ENCODE measurements around the gene PLA2G4A.

The PLA2G4A gene

DNA sequence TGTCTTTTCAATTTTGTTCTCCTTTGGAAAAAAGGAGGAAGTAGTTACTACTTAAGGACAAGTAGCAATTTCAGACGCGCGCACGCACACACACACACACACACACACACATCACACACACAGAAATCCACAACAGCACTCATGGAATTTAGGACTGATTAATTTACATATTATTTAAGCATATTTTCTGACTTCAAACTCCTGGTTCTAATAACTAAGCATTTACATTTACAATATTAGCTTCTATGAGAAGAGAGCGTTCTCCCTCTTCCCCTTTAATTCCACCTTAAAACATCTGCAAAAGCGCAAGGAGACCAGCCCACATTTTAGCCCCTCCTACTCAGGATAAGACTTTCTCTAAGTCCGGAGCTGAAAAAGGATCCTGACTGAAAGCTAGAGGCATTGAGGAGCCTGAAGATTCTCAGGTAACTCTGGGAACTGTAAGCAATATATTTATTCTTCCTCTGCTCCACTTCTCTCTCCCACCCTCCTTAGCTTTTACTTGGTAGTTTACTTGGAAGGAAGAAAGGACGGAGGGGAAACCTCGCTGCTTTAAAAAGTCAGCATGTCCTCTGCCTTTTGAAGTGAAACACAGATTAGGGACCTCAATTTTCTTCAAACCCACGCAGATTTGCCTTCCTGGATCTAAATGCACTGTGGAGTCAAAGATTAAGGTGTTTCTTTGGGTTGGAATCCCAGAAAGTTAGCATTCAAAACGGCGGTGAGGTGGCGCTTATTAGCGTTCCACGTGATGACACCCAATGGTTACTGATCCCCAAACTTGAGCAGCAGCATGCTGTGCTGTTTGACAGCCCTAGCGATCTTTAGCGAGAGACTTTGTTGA lies at the start of gene PLA2G4A:
PLA2G4A (plus strand) TSS at position 339 of the 844 bp plus-strand sequence. CDS start 25,406 bp downstream, outside the sequence.
- no peak for DNase-seq

DNA sequence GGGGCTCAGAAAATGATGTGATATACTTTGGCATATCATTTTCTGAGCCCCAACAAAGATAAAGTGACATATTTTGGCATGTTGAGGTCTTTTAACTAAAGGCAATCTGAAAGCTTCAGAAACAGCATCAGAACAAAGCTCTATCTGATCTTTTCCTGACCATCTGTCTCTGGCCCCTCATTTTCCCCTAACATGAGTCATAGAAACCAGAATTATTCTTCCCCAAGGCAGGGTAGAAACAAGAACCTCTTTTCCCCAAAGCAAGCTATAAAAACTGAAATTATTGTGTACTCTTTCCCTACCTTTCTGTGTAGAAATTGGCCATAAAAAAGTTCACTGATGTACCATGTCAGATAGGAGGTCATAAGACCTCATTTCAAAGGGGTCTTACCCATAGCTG lies 48.7 kb upstream of the PLA2G4A start:
- DNase-seq: no peak

DNA sequence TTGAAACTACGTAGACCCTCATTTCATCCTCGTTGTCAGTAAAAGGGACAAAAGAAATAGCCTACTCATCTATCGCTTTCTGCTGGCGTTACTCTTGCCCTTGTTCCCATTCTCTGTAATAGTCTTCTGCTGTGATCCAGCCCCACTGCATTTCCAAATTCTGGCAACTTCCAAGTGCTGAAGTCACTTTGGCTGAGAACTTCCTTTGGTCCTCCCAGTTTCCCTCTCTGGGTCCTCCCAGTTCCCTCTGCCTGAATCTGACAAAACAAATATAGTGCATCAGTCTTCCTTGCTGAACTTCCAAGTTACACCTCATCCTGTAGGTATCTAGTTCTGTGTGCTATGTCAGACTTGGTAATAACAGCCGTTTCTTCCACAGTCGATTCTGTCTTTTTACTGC lies 47.0 kb upstream of the PLA2G4A start:
- DNase-seq: no peak

DNA sequence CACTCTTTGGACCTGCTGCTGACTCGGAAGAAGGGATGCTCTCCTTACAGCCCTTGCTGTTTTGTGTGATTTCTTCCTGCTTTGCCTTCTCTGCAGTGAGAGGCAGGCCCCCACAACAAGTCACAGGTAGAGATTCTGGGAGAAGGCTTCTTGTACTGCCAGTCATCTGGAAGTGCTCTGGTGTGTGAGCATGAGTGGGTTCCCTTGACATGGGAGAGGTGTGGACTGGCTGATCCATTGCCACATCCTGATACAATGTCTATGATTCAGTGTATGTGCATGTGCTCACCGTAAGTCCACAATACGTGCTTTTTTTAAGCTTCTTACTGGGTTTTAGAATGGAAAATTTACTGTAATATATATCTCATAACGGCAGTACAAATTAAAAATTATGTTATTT lies 46.0 kb upstream of the PLA2G4A start:
- DNase-seq: no peak

DNA sequence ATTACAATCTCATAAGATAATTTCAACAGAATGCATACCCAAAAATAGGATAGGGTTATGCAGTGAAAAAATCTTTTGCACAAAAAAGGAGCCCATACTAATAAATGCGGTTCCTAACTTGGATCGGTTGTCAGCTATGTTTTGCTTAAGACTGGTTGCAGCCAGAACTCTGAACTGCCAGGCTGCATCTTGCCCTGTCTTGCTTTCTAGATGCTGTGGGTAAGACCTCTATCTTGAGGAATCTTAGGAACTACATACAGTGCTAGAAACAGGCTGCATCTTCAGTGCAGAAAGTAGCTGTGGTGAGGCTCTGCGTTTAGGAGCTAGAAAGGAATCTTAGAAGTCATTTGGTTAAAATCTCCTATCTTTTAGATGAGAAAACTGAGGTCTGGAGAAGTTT lies 45.6 kb upstream of the PLA2G4A start:
- DNase-seq: no peak

DNA sequence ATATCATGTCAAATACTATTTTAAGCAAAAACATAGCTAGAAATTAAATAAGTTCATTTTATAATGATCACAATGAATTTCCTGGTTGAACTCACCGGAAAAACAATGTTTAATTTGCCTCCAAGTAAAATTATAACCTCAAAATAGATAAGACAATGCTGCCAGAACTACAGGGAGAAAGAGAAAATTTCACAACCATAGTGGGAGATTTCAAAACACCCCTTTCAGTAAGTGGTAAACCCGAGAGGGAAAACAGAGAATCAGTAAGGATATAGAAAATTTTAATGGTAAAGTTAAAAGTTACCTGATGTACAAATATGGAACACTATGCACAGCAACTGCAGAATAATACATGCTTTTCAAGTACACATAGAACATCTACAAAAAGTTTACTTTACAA lies 43.2 kb upstream of the PLA2G4A start:
- DNase-seq: no peak

DNA sequence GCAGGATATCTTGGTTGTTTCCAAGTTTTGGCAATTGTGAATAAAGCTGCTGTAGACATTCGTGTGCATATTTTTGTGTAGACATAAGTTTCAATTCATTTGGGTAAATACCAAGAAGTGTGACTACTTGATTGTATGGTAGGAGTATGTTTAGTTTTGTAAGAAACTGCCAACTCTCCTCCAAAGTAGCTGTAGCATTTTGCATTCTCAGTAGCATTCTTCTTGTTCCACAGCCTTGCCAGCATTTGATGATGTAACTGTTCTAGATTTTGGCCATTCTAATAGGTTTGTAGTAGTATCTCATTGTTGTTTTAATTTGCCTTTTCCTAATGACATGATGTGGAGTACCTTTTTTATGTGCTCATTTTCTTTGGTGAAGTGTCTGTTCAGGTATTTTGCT lies 38.6 kb upstream of the PLA2G4A start:
- DNase-seq: no peak

DNA sequence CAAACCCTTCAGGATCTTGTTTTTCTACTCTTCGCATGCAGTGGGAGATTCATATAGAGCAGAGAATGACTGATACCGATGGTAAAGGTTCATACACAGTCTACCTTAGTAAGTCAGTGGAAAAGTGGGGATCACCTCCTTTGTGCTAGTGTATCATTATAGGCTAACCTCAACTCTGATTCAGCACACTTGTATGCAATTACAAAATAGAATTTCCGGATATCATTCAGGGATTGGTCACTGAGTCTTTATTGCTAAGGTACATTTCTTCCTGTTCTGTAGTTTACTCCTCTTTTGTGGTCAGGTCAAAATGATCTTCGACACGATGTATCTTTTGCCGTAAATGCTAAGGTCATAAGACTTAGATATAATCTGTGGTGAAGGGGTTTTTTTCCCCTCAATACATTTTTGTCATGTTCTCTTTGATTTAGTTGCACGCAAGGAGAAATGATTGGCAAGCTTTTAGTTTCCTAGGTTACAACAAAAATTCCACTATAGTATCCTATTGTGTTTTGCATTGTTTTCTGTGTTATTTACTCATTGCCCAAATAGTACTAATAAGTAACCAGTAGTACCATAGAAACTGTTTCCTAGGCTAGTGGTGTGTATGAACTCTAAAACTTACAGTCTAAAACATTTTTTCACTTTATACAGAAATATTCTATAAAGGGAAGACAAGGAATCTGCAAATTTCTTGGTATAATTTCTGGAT lies 35.7 kb upstream of the PLA2G4A start:
- no peak for DNase-seq

DNA sequence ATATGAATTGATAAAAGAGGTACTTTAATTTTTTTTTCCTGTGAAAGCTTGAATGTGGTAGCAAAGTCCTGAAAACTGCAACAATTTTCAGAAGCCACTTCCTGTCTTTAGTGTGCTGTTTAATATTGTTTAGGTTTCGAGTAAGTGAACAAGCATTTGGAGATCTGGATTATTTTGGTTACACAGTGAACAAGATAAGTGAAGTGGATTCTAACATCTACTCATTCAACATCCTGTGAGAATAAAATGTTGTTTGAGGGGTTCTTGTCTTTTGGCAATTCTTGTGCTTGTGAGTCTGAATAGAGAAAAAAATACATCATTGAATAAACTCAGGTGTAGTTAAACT lies 35.2 kb upstream of the PLA2G4A start:
- DNase-seq: no peak

DNA sequence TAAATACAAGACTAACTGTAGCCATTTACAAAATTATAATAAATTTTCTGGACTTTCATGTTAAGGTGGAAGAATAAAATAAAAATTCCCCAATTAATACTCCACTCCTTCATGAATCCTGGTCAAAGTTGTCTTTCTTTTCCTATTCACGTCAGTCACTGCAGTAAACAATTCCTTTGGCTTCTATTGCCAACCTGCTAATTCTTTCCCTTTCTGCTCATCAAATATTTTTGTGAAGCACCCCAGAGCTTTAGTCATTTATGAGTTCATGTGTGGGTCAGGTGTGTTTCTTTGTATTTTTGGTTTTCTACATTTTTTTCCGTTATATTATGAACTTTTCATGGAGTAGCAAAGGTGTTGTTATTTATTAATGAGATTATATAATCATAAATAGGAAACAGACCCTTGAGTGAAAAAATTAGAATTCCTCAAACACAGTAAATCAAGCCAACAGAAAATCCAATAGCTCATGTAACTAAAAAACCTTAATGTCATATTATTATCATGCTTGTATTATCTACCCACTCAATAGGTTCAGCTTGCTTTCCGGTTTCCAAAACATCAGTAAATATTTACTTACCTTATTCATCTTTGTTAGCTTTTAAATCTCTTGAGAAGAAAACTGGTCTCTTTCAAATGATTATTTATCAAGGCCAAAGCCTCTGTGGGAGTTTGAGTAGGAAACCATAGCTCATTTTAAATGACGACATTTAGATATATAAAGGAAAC lies 29.6 kb upstream of the PLA2G4A start:
- DNase-seq: no peak

DNA sequence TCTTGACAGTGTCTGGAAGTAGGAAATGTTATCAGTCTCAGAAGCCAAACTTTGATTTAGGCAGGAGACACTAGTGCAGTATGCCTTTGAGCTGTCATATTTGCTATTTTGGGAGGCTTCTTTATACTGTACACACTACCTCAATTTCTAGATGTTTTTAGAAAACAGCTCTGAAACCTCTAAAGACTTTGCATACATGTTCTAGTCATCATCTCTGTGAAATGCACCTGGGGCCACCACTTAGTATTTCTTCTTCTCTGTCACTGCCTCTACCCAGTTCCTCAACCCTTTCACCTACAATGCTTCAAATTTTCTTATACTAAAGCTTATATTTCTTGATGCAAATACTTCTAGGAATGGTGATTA lies 29.1 kb upstream of the PLA2G4A start:
- no peak for DNase-seq

DNA sequence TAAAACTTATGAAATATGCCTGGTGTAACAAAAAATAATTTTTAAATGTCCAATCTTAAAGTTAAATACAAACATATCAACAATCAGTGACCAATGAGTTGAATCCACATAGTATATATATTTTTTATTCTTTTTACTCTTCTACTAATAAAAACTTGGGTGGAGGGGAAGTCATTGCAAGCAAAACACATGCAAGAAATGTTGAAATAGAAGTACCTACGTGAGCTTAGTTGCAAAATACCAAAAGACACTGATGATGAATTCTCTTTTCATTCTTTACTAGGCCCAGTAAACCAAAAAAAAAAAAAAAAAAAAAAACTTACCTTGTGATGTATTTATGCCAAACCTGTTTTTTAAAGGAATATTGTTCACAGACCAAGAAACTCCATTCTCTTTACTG lies 26.4 kb upstream of the PLA2G4A start:
- no peak for DNase-seq

DNA sequence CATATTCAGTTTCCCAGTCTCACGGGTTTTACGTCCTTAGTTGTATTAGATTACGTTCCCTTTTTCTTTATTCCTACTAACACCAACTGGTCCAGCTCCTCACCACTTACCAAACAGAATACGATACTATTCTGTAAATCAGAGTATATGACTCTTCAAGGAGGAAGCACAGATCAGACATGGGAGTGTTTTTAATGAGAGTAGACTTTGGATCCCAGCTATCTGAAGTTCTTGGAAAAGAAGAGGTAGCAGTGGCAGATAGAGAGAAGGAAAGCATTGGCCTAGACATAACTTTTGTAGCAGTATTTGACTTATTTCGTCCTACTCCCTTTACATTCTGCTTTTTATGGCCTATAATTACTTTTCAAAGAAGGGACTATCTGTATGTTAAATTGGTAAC lies 24.1 kb upstream of the PLA2G4A start:
- DNase-seq: no peak

DNA sequence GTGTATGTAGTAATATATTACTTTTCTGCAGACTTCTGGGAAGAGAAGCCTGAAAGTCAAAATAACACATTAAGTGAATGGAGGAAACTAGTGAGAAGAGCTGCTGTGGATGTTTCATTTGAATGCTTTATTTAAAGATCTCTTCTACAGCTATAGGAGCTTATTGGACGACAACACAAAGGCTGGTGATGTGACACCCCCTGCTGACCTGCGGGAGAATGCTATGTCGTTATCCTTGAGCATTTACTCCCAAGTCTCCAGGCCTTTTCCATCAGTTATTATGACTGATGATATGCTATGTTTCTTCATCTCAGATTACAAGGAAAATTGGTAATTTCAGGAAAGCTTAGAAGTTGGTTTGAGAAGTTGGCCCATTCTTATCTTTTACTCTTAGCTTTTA lies 22.3 kb upstream of the PLA2G4A start:
- no peak for DNase-seq

DNA sequence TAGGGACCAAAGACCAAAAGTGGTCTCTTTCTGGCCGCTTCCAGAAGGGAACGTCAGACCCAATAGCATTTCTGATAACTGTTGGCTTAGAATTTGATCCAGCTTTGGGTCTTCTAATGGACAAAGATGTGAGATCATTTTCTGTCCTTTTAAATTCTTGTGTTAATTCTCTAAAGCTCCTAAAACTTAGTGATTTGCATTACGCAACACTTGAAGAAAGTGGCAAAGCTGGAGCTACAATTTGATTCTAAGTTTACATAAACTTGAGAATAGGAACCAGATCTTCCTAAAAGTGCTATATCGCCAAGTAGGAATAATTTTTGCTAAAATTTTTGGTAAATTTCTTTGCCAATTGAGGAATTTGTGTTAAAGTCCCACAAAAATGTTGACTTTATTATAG lies 21.6 kb upstream of the PLA2G4A start:
- DNase-seq: no peak

DNA sequence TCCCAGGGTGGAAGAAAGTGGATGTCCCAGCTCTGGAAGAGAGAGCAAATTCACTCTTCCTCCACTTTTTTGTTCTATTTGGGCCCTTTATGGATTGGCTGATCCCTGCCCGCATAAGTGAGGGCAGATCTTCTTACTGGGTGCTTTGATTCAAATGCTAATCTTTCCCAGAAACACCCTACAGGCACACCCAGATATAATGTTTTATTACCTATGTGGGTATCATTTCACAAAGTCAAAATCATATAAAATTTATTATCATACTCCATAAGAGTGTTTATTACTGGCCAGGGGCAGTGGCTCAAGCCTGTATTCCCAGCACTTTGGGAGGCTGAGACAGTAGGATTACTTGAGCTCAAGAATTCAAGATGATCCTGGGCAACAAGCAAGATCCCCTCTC lies 16.9 kb upstream of the PLA2G4A start:
- DNase-seq: no peak

DNA sequence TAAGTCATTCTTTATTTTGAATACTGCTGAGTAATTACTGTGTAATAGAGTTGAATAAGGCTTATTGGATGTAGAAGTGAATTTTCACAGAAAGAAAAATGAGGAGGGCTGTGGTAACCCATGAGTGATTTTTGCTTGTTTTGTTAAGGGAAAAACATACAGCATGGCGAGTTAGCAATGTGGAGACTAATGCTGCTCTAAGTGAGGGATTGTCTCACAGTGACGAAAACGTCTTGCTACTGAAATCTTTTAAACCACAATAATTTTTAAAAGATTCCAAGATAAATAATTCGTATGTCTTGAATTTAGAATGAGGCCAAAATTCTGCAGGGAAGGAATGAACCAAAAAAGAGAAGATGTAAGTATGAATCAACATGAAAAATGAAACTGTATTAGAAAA lies 16.2 kb upstream of the PLA2G4A start:
- DNase-seq: no peak

DNA sequence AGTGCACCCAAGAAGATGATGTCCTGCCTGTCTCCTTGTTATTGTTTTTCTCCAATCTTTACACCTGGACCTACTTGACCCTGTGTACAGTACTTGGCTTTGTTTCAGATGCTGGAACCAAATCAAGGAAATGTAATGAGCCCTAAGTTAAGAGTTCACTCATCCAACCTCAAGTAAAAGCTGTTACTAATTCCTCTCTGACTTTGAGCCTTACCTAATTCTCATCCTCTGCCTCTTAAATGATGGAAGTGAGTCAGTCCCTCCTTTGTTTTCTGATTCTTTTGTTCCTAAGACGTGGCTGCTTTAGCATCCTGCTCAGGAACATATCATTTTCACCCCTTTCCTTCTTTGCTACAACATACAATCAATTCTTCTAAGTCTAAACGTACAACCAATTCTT lies 15.3 kb upstream of the PLA2G4A start:
- no peak for DNase-seq

DNA sequence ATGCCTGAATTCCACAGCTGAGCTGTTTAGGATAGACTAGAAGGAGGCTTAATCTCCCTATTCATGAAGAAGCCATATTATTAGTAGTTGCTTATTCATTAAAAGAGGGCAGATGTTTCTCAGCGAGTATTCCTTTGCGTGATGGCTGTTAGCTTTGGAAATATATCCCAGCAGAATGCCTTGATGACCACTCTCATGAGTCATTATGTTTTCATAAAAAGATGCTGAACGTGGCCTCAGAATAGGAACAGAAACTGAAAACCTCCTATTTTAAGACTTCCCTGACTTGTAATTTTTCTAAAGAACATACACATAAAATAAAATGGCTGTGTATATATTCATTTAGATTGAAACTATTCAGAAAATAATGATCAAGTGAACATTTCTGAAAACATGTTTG lies 9.6 kb upstream of the PLA2G4A start:
- no peak for DNase-seq

DNA sequence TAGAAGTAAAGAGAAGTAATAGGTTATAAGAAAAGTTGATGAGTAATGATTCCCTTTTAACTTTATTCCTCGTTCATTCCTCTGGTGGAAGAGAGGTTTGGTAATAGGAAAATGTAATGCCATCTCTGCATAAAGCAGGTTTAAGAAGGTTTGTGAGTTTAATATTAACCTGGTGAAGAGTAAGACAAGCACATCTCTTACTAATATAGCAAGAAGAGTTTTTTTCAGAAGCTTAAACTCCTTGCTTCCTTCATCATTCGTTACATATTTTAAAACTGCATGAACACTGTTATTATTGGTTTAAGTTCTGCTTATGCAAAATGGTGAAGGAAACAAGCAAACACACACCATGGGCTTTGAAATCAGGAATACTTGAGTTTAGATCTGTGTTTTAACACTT lies 9.2 kb upstream of the PLA2G4A start:
- DNase-seq: no peak

DNA sequence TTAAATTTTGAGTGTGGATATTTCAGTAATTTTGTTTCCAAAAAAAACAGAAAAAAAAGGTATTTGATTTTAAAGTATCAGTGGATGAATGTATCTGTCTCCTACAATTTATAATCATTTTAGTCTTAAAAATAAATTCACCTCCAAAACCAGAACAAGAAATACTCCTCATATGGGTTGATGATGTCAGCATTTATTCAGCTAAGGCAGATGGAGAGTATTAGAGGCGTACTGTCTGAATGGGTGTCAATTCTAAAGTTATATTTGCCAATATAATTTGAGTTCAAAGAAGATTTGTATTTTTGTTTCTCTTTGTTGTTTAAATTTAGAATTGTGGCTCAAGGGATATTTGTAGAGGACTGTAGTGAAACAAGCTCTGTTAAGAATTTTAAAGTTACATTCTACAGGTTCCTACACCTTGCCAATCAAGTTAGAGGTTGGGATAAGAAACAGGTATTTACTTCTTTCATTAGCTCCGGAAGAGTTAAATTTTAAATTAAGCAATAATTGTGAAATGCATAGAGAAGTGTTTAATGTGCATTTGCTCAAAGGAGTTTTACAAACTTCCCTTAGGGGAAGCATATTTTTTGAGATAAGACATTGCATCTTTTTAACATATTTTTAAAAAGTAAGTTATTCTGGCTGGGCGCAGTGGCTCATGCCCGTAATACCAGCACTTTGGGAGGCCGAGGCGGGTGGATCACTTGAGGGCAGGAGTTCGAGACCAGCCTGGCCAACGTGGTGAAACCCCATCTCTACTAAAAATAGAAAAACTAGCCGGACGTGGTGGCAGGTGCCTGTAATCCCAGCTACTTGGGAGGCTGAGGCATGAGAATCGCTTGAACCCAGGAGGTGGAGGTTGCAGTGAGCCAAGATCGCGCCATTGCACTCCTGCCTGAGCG lies 1.2 kb downstream of the PLA2G4A start:
- DNase-seq: no peak

DNA sequence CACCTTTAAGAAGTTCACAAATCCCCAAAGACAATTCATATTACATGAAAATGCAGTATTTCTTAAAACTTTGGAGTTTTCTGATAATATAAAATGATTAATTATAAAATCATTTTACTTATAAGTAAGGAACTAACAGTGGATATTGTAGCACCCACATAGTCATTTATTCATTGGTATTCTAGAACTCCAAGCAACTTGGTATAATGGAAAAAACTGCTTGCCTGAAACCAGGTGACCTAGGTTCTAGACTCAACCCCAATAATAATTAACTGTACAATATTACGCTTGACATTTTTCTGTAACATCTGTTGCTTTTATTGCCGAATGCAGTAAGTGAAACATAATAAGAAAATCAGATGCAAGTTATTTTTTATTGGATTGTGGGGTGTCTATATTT lies 2.4 kb downstream of the PLA2G4A start:
- no peak for DNase-seq

DNA sequence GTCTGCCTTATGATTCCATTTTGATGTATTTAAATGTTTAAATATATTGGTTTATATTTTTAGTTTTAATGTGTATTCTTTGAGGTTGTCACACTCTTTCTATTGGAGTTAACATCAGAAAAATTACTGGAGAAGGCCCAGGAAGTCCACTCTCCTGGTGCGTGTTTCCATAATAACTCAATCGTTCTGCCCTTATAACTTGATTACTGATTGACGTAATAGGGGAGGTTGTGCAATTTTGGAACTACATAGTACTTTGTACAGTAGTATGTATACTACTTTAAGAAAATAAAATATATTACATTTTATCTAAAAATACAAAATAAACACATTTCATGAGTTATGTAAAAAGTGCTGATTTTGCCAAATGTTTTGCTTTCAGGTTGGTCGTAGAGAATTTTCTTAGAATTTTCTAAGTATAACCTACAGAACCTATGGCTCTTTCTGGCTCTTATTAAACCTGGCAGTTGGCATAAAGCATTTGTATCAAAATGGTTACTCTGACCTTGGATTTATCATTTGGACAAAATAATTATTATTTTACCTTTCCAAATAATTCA lies 5.7 kb downstream of the PLA2G4A start:
- no peak for DNase-seq
